ENCODE measurements around the gene KIFC1.
A peak's percentile ranks its signal among the peaks of the same experiment; 100 is the strongest.
"Not testable (repeated sequence)": the region's sequence is repeated elsewhere in the genome, so short reads cannot be mapped to it uniquely, and the experiment has no call there.

Gene KIFC1

DNA sequence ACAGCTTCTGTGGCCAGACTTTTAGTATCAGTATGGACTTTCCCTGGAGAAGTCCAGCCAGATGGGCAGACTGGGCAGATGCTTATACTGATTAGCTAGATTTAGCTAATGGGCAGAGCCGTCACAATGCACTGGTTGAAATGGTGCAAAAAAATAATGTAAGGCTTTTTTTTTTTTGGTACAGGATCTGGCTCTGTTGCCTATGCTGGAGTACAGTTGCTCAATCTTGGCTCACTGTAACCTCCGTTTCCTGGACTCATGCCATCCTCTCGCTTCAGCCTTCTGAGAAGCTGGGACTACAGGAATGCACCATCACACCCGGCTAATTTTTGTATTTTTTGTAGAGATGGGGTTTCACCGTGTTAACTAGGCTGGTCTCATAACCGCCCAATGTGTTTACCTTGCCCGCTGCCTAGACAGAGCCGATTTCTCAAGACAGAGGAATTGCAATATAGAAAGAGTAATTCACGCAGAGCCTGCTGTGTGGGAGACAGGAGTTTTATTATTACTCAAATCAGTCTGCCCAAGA is 16.4 kb upstream of the KIFC1 start:
- no peak for DNase-seq (ENCODE audit: low read depth in 2 of 2)

DNA sequence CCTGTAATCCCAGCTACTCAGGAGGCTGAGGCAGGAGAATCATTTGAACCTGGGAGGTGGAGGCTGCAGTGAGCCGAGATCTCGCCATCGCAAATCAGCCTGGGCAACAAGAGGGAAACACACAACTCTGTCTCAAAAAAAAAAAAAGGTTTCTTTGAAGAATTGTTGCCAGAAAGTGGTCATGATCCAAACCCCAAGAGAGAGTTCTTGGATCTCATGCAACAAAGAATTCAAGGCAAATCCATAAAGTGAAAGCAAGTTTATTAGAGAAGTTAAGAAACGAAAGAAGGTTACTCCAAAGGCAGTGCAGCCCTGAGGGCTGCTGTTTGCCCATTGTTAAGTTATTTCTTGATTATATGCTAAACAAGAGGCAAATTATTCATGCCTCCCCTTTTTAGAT is 14.5 kb upstream of the KIFC1 start:
- no peak for DNase-seq (ENCODE audit: low read depth in 2 of 2)

DNA sequence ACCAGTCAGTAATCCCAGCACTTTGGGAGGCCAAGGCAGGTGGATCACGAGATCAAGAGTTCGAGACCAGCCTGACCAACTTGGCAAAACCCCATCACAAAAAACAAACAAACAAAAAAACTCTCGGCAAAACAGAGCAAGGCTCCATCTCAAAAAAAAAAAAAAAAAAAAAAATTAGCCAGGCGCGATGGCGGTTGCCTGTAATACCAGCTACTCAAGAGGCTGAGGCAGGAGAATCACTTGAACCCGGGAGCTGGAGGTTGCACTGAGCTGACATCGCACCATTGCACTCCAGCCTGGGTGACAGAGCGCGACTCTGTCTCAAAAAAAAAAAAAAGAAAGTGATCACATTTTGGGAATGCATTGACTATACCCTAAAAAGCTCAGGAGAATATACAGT is 12.4 kb upstream of the KIFC1 start:
- DNase-seq (ENCODE audit: low read depth in 2 of 2) = not testable (repeated sequence)

DNA sequence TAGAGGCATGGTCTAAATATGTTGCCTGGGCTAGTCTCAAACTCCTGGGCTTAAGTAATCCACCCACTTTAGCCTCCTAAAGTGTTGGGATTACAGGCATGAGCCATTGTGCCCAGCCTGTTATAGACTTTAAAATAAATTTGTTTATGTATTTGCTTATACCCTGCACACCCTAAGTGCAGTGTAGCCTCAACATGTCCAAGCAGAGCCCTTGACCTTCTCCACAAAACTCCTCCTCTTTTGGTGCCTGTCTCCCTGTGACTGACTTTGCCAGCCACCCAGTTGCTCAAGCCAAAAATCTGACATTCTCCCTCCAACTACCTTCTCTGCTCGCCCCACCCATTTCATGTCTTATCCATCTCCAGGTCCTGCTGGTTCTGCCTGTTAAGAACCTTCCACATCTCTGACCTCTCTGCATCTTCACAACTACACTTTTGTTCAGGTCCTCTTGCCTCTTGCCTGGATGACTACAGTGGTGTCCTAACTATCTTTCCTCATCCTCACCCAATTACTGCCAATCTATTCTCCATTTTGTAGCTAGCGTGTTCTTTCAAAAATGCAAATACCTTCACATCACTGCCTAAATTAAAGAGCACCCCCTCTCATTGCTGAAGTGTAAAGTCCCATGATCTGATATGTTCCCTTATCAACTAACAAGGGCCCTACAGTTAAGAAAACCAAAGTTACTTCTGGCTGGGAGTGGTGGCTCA is 11.2 kb upstream of the KIFC1 start:
- DNase-seq (ENCODE audit: low read depth in 2 of 2) = no peak

DNA sequence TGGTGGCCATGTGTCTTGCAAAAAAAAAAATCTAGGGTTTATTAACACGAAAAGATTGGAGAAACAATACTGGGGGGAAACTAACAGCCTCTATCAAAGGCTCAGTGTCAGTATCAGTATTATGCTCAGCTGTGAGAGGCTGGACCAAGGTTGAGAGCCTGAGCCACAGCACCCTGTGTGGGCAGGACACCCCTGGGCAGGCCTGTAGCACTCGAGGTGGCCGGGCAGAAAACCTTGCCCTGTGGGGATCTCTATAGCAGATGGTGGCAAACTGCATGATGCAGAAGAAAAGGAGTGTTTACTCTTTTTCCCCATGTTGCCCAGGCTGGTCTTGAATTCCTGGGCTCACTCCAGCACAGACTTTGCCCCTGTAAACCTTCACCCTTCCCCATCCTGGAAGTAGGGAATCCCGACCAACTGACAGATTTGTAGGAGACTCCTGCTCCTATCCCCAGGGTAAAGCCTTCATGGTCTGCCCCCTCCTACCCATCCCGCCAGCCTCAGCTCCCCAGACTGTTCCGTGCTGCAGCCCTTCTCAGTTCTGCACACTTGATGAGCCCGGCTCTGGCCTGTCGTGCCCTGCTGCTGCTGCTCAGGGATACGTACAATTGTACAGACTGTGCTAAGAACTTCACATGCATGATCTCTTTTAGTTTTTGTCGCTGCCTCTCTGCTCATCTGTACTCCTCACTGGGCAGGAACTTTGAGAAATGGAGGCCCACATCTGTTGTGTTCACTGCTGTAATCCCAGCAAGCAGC is 8.0 kb upstream of the KIFC1 start:
- no peak for DNase-seq (ENCODE audit: low read depth in 2 of 2)

DNA sequence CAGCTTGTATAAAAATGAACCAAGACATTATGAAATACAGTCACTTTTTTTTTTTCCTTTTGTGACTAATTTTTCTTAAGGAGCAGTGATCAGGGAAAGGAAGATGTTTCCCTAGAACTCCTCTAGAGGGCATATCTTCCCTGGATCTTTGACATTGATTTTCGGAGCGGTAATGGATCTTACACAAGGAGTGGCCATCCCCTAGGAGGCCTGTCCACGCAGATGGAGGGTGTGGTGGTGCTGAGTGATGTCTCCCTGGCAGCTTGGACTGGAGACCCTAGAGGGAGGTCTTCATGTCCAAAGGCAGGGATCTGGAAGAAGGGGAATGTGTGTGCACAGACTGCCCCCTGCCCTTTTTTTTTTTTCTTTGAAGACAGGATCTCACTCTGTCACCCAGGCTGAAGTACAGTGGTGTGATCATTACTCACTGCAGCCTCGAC is 7.0 kb upstream of the KIFC1 start:
- no peak for DNase-seq (ENCODE audit: low read depth in 2 of 2)

DNA sequence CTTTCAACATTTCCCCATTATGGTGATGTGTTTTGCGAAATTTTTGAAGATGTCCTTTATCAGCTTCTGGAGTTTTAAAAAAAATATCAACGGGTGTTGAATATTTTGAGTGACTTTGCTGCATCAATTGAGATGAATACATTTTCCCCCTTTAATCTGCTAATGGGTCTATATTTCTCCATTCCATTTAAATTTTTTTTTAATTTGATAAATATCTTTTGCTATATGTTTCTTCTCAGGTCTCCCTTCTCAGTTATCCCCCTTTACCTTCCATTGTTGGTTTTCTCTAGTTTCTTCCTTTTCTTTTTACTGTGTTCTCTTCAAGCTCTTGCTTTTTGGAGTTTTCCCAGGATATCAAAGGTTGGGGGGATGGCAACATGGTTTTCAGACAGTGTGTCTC is 1.4 kb upstream of the KIFC1 start:
- no peak for DNase-seq (ENCODE audit: low read depth in 2 of 2)

DNA sequence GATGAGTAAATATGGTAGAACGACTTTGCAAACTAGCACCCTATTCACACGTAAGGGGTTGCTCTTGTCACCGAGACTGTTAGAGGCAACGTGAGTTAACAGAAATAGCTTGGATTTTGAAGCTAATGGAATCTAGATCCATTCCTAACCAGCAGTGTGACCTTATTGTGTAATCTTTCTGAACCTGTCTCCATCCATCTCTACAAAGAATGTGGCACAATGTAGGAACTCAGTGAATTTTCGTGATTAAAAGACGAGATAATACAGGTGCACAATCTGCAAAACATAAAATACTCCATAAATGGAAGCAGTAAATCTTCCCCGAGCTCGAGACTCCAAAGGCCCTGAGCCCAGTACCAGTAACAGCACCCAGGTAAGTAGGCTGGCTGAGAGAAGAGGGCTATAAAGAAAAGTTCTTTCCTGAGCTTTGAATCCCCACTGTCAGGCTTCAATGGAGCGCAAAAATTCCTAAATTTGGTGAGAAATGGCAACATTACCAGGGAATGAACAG is 801 bp upstream of the KIFC1 start:
- no peak for DNase-seq (ENCODE audit: low read depth in 2 of 2)

DNA sequence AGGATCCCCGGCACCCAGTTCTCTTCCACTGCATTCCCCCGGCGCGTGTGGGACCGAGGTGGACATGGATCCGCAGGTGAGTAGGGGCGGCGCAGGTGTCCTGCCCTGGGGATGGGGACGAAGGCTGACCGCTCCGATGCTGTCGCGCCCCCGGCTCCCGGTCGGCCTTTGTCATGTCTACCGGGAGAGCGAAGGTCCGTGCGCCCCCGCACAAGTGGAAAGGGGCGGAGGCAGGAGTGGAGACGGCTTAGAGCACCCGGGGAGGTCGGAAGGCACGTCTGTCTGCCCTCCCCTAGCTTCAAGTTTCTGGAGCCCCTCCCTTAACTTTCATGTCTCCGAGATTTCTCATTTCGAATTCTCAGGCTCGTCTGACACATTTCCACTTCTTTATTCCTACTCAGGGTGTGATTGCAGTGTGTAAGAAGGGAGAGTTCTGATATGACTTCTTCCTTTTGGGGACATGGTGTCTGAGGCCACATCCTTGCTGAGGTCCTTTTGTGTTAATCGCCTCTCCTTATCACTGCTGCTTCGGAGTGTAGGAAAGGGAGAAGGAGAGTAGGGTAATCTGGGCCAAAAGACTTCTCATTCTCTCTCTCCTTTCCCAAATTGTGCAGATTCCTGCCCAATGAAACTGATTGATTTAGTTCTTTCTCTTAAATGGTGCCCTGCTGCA is 435 bp downstream of the KIFC1 start:
- no peak for DNase-seq (ENCODE audit: low read depth in 2 of 2)

DNA sequence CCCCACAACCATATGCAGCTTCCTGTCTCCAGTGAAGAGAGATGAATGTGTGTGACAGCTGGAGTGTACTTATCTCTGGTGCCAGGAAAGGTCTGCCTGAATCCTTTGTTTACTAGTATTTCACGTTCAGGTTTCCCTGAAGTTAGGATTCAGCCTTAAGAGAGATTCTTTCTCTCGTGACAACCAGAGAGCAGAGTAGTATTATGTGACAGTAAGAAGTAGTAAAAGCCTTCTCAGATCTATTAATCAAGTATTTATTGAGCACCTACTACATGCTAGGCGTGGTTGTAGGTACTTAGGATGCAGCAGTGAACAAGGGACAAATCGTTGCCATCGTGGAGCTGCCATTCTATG is 949 bp downstream of the KIFC1 start:
- DNase-seq (ENCODE audit: low read depth in 2 of 2) = no peak

DNA sequence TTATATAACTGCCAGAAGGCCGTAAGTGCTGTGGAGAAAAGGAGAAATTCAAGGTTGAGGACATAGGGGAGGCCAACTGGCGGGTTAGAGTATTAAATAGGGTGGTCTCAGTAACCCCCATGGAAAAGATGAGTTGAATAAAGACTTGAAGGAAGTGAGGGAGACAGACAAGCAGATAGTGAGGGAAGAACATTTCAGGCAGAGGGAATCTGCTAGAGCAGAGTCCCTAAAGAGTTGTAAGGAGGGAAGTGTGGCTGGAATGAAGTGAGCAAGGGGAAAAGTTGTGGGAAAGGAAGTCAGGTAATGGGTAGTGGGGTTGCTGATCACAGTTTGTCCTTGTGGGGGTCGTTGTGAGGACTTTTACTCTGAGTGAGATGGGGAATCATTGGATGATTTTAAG is 1.4 kb downstream of the KIFC1 start:
- no peak for DNase-seq (ENCODE audit: low read depth in 2 of 2)

DNA sequence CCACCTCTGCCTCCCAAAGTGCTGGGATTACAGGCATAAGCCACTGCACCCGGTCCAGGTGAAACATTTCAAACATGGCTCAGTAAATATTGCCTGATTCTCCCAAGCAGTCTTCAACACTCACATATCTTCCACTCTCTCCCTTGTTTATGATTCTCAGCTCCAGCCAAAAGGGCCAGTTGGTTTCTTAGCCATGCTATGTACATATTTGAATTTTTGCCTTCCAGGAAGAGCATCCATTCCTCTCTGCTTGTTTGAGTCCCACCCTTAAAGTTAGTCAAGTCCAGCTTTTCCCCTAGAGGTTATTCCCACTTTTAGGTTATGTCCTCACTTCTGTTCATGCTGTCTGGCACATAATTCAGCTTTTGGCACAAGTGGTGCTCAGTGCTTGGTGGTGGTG is 5.9 kb downstream of the KIFC1 start:
- no peak for DNase-seq (ENCODE audit: low read depth in 2 of 2)

DNA sequence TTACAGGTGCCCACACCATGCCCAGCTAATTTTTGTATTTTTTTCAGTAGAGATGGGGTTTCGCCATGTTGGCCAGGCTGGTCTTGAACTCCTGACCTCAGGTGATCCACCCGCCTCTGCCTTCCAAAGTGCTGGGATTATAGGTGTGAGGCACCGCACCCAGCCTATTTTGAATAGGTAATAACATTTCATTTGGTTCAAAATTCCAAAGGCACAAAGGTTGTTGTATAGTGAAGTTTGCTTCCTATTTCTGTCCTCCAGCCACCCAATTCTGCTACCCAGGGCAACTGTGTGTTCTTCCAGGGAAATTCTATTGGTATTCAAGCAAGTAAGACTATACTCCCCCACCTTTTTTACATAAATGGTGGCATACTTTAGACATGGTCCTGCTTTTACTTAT is 7.0 kb downstream of the KIFC1 start:
- not testable (repeated sequence) for DNase-seq (ENCODE audit: low read depth in 2 of 2)

DNA sequence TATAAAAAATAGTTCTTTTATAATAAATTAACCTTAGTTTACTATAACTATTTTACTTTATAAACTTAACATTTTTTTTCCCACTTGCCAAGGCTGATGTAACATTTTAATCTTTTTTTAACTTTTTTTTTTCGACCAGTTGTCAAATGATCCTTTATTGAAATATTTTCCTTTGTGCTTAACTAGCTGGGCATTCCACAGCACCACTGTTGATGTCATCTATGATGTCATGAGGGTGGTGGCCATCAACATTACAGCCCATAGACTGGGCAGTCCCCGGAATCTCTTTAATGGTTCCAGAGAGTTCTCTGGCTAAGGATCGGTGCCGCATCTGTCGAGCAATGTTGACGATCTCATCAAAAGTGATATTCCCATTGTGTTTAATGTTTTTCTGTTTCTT is 8.3 kb downstream of the KIFC1 start:
- DNase-seq (ENCODE audit: low read depth in 2 of 2) = not testable (repeated sequence)

DNA sequence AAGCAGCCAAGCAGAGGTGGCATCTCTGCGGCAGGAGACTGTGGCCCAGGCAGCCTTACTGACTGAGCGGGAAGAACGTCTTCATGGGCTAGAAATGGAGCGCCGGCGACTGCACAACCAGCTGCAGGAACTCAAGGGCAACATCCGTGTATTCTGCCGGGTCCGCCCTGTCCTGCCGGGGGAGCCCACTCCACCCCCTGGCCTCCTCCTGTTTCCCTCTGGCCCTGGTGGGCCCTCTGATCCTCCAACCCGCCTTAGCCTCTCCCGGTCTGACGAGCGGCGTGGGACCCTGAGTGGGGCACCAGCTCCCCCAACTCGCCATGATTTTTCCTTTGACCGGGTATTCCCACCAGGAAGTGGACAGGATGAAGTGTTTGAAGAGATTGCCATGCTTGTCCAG is 13.3 kb downstream of the KIFC1 start:
- no peak for DNase-seq (ENCODE audit: low read depth in 2 of 2)

DNA sequence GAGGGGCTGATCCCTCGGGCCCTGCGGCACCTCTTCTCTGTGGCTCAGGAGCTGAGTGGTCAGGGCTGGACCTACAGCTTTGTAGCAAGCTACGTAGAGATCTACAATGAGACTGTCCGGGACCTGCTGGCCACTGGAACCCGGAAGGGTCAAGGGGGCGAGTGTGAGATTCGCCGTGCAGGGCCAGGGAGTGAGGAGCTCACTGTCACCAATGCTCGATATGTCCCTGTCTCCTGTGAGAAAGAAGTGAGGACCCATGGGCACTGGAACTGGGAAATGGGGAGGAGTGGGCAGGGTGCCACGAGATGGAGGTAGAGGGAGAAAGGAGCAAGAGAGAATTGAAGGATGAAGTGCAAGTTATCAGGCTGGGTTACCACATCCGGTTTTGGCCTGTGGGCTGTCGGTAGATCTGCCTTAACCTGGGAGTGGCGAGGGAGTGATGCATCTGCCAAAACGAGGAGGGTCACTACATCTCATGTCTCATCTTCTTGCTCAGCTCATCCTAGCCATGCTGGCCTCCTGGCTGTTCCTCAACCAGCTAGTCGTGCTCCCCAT is 13.8 kb downstream of the KIFC1 start:
- no peak for DNase-seq (ENCODE audit: low read depth in 2 of 2)

DNA sequence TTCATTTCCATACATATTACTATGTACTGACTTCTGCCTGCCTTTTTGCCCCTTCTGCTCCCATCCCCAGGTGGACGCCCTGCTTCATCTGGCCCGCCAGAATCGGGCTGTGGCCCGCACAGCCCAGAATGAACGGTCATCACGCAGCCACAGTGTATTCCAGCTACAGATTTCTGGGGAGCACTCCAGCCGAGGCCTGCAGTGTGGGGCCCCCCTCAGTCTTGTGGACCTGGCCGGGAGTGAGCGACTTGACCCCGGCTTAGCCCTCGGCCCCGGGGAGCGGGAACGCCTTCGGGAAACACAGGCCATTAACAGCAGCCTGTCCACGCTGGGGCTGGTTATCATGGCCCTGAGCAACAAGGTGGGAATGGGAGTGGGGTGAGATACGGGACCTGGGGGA is 14.5 kb downstream of the KIFC1 start:
- DNase-seq (ENCODE audit: low read depth in 2 of 2) = no peak

DNA sequence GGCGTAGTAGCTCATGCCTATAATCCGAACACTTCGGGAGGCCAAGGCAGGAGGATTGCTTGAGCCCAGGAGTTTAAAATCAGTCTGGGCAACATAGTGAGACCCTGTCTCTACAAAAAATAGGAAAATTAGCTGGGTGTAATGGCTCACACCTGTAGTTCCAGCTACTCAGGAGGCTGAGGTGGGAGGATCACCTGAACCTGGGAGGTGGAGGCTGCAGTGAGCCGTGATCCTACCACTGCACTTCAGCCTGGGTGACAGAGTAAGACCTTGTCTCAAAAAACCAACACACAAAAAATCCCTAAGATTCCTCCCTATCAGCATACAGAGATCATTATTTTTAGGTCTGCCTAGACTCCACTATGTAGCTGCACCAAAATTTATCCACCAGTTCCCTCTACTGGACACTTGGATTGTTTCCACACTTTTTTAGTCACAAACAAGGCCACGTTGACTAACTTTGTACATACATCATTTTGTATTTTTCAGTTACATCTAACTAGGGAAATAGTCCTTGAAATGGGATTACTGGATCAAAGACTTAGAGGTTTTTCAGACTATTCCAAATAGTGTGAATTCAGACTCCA is 15.6 kb downstream of the KIFC1 start:
- no peak for DNase-seq (ENCODE audit: low read depth in 2 of 2)

DNA sequence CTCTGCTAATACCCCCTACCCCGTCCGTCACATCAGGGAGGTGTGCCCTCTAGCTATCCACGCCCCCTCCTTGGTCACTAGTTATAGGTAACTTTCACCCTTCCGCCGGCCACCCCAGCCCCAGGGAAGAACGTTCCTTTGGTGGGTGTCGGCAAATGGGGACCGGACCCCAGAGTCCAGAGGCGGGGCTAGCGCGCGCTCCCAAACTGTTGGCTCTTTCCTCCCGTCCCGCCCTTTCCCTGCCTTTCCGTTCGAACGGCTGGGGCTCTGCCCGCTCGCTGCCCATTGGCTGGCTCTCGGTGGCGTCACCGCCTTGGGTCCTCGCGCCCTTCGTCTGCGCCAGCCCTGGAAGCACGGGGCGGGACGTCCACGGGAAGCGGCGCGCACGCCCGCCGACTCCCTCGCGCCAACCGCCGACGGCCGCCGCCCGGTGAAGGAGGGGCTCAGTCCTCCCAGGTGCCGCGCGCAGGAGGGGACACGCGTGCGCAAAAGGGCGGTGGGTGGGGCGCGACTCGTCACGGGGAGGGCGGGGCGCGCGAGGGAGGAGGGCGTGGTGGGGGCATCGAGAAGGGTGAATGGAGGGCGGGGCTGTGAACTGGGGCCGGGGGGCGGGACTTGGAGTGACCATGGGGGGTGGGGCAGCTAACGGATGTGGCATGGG is 18.6 kb downstream of the KIFC1 start:
- peak; percentile 95 to 97 for DNase-seq (ENCODE audit: low read depth in 2 of 2)

DNA sequence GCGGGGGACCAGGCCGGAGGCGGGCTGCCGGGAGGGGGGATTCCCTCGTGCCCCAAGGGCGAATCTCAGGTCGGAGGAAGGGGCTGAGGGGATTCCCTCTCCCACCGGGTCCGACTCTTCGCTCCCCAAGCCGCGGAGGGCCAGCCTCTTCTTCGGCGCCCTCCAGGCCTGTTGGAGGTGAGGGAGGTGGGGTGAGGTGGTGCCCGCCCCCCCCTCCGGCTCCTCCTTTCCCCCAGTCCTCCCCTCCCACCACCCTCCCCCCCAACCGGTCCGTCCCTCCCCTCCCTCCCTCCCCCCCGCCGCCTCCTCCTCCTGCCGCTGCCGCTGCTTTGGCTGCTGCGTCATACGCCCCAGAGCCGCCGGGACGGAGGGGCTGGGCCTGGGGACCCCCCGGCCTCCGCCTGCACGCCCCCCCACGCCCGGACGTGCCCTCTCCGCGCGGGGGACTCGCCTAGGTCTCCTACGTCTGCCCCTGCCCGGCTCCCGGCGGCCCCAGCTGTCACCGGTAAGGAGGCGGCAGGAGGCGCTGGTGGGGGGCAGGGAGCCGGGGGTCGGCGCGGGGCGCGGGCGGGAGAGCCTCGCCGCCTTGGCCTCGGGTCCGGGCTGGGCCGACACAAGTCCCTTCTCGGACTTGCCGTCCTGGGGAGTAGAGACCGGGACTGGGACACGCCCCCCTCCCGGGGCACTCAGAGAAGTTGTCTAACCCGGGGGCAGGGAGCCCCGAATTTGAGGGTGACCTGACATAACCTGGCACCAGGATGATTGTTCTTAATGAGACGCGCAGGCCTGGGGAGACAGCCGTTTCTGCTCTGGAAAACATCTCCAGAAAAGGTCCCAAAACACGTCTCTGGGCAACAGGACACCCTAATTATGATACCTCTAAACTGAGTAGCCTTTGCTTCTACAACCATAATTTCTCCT is 19.3 kb downstream of the KIFC1 start, which contains the start of gene PHF1:
Gene PHF1 (plus strand): TSS at position 304 of the 921 bp plus-strand sequence. CDS start 1,250 bp downstream, outside the sequence.
- peak; percentile 63 to 77 for DNase-seq (ENCODE audit: low read depth in 2 of 2)

All from activated CD8-positive, alpha-beta memory T cell treated with anti-CD3 and anti-CD28 coated beads for 4 hours (primary cell).